ENCODE measurements around the gene GRAMD4. TPM values are rescaled to one million over a fixed set of nuclear protein-coding genes. Genes with fewer than 3 reads are reported as not detected.

Gene GRAMD4
- total RNA-seq, 1 donor from 2014 or later, result 36.8 TPM

GRCh38 chr22:46592390-46592872 lies 27.8 kb upstream of the GRAMD4 start:
- H3K4me3 ChIP-seq (ENCODE audit: low read depth, low read length), result no peak overlapping the region
- DNase-seq (ENCODE audit: low read depth), result no peak
- TF ChIP-seq CTCF (conservative IDR thresholded peaks at IDR 0.05; ENCODE audit: low read depth, low read length), result no peak

- no peak for TF ChIP-seq CTCF (conservative IDR thresholded peaks at IDR 0.05; ENCODE audit: low read depth, low read length)
- no peak overlapping the region for H3K4me3 ChIP-seq (ENCODE audit: low read depth, low read length)
- no peak for DNase-seq (ENCODE audit: low read depth)
Observed at GRCh38 chr22:46593211-46593681, 26.9 kb upstream of the GRAMD4 start.

- H3K4me3 ChIP-seq (ENCODE audit: low read depth, low read length), result no peak overlapping the region
- no peak for TF ChIP-seq CTCF (conservative IDR thresholded peaks at IDR 0.05; ENCODE audit: low read depth, low read length)
- DNase-seq (ENCODE audit: low read depth), result no peak
Observed at GRCh38 chr22:46593996-46594946, 25.9 kb upstream of the GRAMD4 start.

GRCh38 chr22:46594947-46595298 lies 25.3 kb upstream of the GRAMD4 start:
- no peak overlapping the region for H3K4me3 ChIP-seq (ENCODE audit: low read depth, low read length)
- TF ChIP-seq CTCF (conservative IDR thresholded peaks at IDR 0.05; ENCODE audit: low read depth, low read length), result no peak
- no peak for DNase-seq (ENCODE audit: low read depth)

GRCh38 chr22:46595545-46595944 lies 24.6 kb upstream of the GRAMD4 start:
- no peak for TF ChIP-seq CTCF (conservative IDR thresholded peaks at IDR 0.05; ENCODE audit: low read depth, low read length)

GRCh38 chr22:46596032-46596441 lies 24.1 kb upstream of the GRAMD4 start:
- H3K4me3 ChIP-seq (ENCODE audit: low read depth, low read length), result no peak overlapping the region
- no peak for TF ChIP-seq CTCF (conservative IDR thresholded peaks at IDR 0.05; ENCODE audit: low read depth, low read length)
- DNase-seq (ENCODE audit: low read depth), result peak; percentile 63

More at GRCh38 chr22:46595545-46595944, 24.6 kb upstream of the GRAMD4 start:
- H3K4me3 ChIP-seq (ENCODE audit: low read depth, low read length), result no peak overlapping the region
- DNase-seq (ENCODE audit: low read depth), result no peak
